ENCODE results near the gene LYVE1.

Gene LYVE1

DNA sequence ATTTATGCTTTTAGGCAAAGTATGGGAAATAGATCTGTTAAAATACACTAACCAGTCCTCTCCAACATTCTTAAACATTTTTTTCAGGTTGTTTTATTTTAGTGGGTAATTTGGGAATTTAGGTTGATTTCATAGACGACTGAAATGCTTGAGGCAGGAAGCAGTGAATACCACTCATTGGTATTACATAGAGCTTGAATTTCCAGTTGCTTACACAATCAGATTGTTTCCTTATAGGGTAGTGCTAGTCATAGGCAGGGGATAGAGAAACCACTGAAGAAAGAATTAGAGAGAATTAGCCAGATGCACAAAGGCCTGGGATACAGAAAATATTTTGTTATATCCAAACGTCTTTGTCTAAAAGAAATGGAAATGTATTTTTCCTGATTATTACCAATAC is 23.9 kb upstream of the LYVE1 start:
- DNase-seq (ENCODE audit: low read depth): peak; percentile 82

DNA sequence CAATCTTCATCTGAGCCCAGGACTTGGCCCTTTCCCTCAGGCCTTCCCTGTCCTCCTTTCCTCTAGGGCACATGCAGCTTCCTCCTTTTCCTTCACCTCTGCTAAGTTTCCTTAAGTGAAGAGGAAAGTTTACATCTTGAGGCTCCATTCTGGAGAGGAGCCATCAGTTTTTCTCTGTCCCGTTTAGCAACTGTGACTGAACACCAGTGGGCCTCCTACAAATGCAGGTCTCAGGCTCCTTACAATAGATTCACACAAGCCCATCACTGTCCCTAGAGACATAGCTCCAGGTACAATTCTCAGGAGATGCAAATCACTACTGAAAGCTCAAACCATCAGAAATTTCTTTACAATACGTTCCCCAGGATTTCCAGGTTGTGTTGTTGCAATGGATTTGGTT is 23.3 kb upstream of the LYVE1 start:
- no peak for DNase-seq (ENCODE audit: low read depth)

- DNase-seq (ENCODE audit: low read depth): no peak
These were observed 21.9 kb upstream of the LYVE1 start for GRCh38 chr11:10590218-10590915.

DNA sequence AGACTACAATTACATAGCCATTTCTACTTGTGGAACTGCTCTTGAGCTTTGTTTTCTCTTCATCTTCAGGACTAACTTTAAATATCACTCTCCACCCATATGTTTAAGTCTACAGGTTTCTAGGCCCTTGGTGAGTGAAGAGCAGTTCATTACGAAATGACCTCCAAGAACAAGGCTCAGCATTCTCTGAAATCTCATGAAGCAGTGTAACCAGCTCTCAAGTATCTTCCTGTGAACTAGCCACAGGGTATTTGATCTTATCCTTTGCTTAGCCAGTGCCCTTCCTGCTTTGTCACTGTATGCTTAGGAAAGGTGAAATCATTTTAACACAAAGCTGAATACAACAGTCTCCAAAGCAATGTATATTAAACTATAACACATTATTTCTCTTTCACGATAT is 20.4 kb upstream of the LYVE1 start:
- DNase-seq (ENCODE audit: low read depth): no peak

DNA sequence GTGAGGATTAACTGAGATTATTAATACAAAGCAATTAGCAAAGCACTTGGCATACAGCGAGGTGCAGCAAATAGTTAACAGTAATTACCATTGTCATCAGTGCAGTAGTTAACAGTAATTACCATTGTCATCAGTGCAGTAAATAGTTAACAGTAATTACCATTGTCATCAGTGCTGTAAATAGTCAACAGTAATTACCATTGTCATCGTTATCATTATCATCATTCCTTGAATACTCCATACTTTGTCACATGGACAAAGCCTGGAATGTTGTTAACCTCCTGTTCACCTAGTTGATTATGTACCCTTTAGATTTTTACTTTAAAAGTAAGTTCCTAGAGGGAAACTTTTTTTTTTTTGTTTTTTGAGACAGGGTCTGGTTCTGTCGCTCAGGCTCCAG is 19.5 kb upstream of the LYVE1 start:
- no peak for DNase-seq (ENCODE audit: low read depth)

DNA sequence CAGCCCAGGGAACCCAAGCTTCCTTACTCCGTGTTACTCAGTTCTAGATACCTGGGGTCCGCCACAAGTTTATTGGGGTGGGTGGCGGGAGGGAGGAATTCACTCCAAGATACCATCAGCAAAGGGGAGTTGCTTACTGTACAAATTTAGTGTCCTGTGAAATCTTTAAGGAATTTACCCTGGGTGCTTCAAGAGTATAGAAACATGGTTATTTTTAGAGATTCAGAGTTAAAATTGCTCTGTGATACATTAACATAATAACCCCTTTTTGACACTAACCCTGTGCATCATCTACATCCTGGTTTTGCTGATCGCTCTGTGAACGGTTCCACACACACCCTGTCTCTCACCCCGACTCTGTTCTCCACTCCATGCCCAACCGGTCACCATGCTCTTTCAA is 18.9 kb upstream of the LYVE1 start:
- no peak for DNase-seq (ENCODE audit: low read depth)

DNA sequence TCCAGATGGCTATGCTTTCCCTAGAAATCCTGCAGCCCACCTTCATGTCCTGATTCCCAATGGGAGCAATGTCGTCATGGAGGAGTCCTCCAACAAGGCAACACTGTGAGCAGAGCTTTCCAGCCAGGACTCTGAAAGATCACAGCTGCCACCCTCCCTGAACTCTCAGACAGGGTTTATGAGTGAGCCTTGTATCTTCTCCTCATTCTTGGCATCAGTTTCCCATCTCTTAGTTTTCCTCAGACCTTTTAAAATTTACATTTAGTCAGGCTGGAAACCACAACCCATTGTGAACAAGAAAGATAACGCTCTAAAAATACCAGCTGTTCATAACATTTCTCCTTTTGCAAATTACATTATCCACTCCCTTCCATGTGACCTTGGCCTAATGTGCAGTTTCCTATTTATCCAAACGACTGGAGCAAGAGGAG is 15.6 kb upstream of the LYVE1 start:
- DNase-seq (ENCODE audit: low read depth): no peak

DNA sequence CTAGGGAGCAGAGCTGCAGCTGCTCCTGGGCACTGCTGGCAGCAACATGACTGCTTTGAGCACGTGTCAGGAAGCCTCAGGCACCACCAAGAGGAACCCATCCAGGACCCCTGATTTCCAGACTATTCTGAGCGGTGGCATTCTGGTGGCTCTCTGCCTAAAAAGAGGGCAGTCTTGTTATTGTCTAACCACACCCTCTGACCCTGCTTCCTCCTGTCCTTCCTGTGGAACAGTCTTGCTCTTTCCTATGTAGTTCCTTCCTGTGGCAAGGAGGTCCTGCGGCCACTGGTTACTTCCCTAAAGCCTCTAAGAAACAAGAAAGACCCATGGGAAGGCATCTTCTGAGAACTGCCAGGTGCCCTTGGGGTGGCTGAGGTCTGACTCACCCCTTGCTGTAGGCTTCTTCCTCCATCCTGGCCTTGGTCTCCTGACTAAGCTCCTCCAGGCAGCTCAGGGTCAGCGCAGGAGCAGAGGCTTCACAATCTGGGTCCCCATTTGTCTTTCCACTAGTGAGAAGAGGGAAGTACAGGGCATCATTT is 13.1 kb upstream of the LYVE1 start:
- no peak for DNase-seq (ENCODE audit: low read depth)

DNA sequence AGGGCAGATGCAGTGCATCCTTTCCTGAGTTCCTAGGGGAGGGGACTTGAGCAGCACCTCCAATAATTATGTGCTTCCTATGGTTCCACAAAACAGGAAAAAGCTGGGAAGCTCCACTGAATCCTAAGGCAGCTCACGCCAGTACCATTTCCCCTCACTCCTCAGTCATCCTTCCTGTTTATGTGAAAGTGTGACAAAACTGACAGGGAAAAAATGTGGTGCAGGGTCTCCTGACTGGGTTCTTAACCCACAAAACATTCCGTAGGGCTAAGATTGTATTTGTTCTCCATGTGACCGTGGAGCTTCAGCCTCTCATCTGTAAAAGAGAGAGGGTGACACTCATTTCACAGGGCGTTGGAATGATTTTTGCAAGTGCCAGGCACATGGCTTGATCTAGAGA is 12.2 kb upstream of the LYVE1 start:
- no peak for DNase-seq (ENCODE audit: low read depth)

DNA sequence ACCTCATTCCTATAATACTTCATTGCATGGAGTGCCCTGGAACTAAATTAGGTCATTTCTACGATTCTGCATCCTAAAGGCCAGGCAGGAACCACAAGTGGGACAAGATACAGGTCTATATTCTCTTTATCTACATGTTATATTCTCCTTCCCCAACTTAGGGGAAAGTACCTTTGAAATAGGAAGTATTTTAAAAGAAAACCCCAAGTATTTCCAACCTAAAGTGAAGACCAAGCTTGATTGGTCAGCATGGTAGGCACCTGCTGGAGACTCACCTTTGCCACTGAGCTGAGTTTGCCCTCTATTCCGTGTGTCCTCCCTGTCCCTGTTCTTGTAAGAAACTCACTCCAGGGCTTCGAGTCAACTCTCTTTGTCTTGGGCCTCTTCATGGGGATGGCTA is 11.2 kb upstream of the LYVE1 start:
- DNase-seq (ENCODE audit: low read depth): no peak

- no peak for DNase-seq (ENCODE audit: low read depth)
These were observed 7.6 kb upstream of the LYVE1 start for GRCh38 chr11:10576035-10576398.

DNA sequence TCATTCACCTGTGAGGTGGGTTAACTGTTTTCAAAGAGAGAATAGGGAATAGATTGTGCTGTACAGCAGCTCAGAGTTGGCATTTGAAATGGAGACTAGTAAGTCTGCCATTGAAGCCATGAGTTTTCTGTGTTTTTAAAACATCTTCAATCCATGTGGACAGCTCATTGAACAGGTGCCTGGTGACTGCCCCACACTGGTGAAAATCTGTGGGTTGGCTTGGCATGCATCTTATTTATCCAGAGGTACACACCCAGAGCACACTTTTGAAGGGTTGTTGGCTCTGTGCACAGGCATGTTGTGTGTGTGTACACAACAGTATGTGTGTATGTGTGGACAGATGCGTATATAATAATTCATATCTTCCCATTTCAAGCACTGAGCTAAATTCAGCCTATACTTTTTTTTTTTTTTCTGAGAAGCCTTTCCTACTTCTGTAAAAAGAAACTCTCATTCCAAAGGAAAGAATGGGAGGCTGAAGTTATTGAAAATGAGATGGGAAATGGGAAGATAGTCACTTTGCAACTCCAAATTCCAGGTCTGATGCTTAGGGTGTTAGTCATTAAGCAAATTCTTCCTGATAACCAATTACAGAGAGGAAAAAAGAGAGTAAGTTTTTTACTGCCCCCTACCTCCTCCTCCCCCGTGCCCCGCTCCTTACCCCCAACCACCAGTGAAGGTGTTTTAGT is 7.0 kb upstream of the LYVE1 start:
- no peak for DNase-seq (ENCODE audit: low read depth)

DNA sequence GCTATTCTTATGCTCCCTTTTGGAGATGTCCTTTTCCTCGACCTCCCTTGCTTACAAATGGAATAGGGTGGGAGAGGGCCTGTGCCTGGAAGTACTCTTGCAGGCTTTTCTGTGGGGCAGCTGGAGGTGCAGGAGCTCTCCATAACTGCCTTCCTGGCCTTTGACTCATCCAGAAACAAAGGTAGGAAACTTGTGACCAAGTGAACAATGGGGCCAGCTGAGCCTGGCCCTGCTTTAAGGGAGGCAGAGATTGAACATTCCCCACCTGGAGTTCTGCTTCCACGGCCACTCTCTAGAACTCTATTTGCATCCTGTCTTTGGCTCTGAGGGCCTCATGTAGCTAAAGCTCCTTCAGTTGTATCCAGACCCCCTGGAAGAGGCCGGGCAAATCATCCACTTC is 5.1 kb upstream of the LYVE1 start:
- no peak for DNase-seq (ENCODE audit: low read depth)

GRCh38 chr11:10573028-10573427 is 4.6 kb upstream of the LYVE1 start:
- no peak for DNase-seq (ENCODE audit: low read depth)

DNA sequence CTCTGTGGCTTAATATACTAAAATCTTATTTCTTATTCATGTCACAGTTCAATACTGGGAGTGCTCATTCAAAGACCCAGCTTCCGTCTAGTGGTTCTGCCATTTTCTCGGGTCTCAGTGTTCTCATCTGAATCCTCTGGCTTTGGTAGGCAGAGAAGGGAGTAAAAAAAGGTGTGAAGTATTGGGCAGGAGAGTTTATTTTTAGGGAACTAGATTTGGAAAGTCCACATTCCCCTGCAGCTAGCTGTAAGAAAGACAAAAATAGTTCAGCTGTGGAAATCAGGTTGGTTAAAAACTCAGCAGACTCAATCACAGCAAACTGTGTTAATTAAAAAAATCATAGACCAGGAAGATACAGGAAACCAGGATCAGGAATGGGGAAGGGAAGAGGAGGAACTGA is 4.1 kb upstream of the LYVE1 start:
- no peak for DNase-seq (ENCODE audit: low read depth)

GRCh38 chr11:10567446-10567845 is 1.0 kb downstream of the LYVE1 start:
- no peak for DNase-seq (ENCODE audit: low read depth)

GRCh38 chr11:10566257-10566957 is 2.1 kb downstream of the LYVE1 start:
- no peak for DNase-seq (ENCODE audit: low read depth)

DNA sequence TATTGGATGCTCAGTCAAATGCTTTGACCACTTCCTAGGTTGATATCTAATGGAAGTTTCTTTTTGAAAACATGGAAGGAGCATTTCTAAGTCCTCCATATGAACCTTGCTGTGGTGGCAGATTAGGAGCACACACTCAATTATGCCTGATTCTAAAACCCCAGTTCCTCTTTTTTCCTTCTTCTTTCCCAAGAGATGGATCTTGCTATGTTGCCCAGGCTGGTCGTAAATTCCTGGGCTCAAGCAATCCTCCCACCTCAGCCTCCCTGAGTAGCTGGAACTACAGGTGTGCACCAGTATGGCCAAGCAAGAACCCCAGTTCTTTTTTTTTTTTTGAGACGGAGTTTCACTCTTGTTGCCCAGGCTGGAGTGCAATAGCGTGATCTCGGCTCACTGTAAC is 3.0 kb downstream of the LYVE1 start:
- DNase-seq (ENCODE audit: low read depth): no peak

DNA sequence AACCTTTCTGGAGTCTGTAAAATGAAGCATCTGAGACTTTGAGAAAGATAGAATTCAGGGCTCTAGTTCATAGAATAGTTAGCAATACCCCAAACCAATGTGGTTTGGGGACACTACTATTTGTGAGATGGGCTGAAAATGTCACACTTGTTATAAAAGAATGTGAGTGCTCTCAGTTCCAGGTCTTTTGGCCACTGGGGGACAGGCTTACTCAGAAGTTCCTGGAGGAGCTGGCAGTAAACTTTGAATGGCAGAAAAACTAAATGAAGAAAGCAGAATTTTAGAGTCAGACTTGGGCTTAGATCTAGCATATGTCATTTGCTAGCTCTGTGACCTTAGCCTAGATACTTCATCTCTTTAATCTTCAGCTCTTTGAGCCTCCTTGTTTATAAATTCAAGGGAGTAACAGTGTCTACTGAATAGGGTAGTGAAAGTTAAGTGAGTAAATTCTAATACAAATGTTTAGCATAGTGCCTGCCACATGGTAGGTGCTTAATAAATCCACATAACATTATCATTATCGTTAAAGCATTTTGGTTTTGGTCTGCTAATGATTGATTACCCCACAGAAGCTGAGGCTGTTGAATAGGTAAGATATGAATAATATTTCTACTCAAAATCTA is 3.7 kb downstream of the LYVE1 start:
- no peak for DNase-seq (ENCODE audit: low read depth)

DNA sequence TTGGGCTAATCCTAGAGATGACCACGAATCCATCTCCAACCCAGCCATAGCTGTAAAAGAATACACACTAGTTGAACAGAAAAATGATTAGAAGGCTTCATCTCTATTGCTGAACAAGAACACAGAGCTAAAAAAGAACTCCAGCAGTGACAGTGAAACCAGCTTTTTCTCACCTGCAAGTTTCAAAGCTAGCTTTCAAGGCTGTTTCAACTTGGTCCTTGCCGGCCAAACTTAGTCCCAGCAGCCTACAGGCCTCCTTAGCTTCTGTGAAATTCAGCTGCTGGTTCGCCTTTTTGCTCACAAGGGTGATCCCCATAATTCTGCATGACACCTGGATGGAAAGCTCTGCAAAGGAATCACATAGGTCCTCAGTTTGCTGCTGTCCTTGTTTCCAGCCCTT is 4.4 kb downstream of the LYVE1 start:
- no peak for DNase-seq (ENCODE audit: low read depth)

DNA sequence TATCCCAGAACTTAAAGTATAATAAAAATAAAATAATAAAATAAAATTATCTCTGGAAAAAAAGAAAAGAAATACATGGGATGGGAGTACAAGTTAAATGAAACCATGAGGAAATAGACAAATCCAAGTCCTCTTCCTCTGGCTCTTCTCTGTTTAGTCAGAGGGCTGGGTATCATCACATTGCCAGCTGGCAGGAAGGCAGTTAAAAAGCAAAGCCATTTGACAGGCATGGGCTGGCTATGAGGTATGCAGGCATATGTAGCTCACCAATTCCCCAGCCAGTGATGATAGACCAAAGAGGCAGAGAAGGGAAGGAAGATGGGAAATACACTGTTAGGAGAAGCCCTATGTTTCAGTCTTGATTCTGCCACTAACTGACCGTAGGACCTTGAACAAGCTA is 6.5 kb downstream of the LYVE1 start:
- no peak for DNase-seq (ENCODE audit: low read depth)

DNA sequence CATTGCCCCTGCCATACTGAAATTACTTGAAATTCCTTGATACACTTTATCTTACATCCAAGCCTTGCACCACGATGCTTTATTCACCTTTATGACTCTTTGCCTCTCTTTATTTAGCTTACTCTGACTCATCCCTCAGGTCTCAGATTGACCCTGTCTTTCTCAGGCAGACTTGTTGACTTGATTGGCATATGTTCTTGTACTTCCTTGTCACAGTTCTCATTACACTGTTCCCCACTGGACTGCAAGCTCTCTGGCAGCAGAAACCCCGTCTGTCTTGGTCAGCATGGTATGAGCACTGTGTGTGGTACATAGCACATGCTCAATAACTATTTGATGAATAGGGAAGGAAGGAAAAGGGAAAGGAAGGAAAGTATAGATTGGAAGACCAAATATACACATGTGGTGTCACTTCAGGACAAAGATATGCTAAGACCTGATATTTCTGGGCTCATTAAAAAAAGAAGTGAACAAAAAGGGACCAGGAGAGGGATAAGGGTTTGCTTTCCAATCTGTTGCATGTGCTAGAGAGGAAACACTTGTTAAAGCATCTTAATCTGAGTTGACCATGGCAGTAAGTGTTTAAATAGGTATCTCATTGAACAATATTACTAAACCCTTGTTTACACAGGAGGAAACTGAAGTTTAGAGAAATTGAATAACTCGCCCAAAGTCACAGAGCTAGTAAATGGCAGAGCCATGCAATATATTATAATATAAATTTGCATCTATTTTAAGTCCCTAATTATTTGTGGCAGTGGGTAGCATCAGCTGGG is 7.2 kb downstream of the LYVE1 start:
- DNase-seq (ENCODE audit: low read depth): no peak

All from HS-5 (cell line).